HEK293 (cell line): ENCODE results near the gene SLC25A11.

Experiments
- BCL11A ChIP-seq: fragments of 450-650 bp; formaldehyde crosslinking; IDR thresholded peaks from 2 replicates; pipeline ENCODE4 v1.5.1; 2016; ENCODE audit warnings: low read depth, missing biosample characterization, missing genetic modification characterization
- EGR2 ChIP-seq: fragments of 450-650 bp; formaldehyde crosslinking; IDR thresholded peaks from 2 replicates; pipeline ENCODE4 v1.5.1; 2016; ENCODE audit warnings: low read depth, missing biosample characterization, missing genetic modification characterization
- GLI4 ChIP-seq: fragments of 450-650 bp; formaldehyde crosslinking; IDR thresholded peaks from 2 replicates; pipeline ENCODE4 v1.5.1; 2016; ENCODE audit warnings: missing biosample characterization, missing genetic modification characterization
- GLIS2 ChIP-seq: fragments of 450-650 bp; formaldehyde crosslinking; IDR thresholded peaks from 2 replicates; pipeline ENCODE4 v1.5.1; 2016; ENCODE audit warnings: missing biosample characterization, missing genetic modification characterization
- OVOL3 ChIP-seq: fragments of 450-650 bp; formaldehyde crosslinking; IDR thresholded peaks from 2 replicates; pipeline ENCODE4 v1.5.1; 2016; ENCODE audit warnings: missing biosample characterization, missing genetic modification characterization
- REPIN1 ChIP-seq: fragments of 450-650 bp; formaldehyde crosslinking; IDR thresholded peaks from 2 replicates; pipeline ENCODE4 v1.5.1; 2017; ENCODE audit warnings: missing biosample characterization, missing genetic modification characterization, low read depth
- SP7 ChIP-seq: fragments of 450-650 bp; formaldehyde crosslinking; IDR thresholded peaks from 2 replicates; pipeline ENCODE4 v1.5.1; 2016; ENCODE audit warnings: missing biosample characterization, missing genetic modification characterization
- ZBTB7A ChIP-seq: fragments of 450-650 bp; formaldehyde crosslinking; IDR thresholded peaks from 2 replicates; pipeline ENCODE4 v1.5.1; 2016; ENCODE audit warnings: low read depth, missing biosample characterization, missing genetic modification characterization
- ZFP69B ChIP-seq: fragments of 450-650 bp; formaldehyde crosslinking; IDR thresholded peaks from 2 replicates; pipeline ENCODE4 v1.5.1; 2016; ENCODE audit warnings: missing biosample characterization, missing genetic modification characterization
- ZNF140 ChIP-seq: fragments of 450-650 bp; formaldehyde crosslinking; IDR thresholded peaks from 2 replicates; pipeline ENCODE4 v1.5.1; 2016; ENCODE audit warnings: missing biosample characterization, missing genetic modification characterization
- ZNF19 ChIP-seq: fragments of 450-650 bp; formaldehyde crosslinking; IDR thresholded peaks from 2 replicates; pipeline ENCODE4; 2016; ENCODE audit warnings: missing biosample characterization, missing genetic modification characterization, low read depth
- ZNF302 ChIP-seq: fragments of 450-650 bp; formaldehyde crosslinking; IDR thresholded peaks from 2 replicates; pipeline ENCODE4 v1.5.1; 2016; ENCODE audit warnings: missing biosample characterization, missing genetic modification characterization, low read depth
- ZNF354C ChIP-seq: fragments of 450-650 bp; formaldehyde crosslinking; IDR thresholded peaks from 2 replicates; pipeline ENCODE4 v1.5.1; 2016; ENCODE audit warnings: missing biosample characterization, missing genetic modification characterization, low read depth, borderline replicate concordance
- ZNF394 ChIP-seq: fragments of 450-650 bp; formaldehyde crosslinking; IDR thresholded peaks from 2 replicates; pipeline ENCODE4 v1.5.1; 2016; ENCODE audit warnings: missing biosample characterization, missing genetic modification characterization, mild to moderate bottlenecking, moderate library complexity, borderline replicate concordance
- ZNF501 ChIP-seq: fragments of 450-650 bp; formaldehyde crosslinking; IDR thresholded peaks from 2 replicates; pipeline ENCODE4 v1.5.1; 2016; ENCODE audit warnings: missing biosample characterization, missing genetic modification characterization
- ZNF510 ChIP-seq: fragments of 450-650 bp; formaldehyde crosslinking; IDR thresholded peaks from 2 replicates; pipeline ENCODE4 v1.5.1; 2018; ENCODE audit warnings: mild to moderate bottlenecking, missing genetic modification characterization, missing biosample characterization; ENCODE audit not compliant: insufficient replicate concordance
- ZNF514 ChIP-seq: fragments of 450-650 bp; formaldehyde crosslinking; IDR thresholded peaks from 2 replicates; pipeline ENCODE4 v1.5.1; 2016; ENCODE audit warnings: missing biosample characterization, missing genetic modification characterization
- ZNF558 ChIP-seq: fragments of 450-650 bp; formaldehyde crosslinking; IDR thresholded peaks from 2 replicates; pipeline ENCODE4 v1.5.1; 2016; ENCODE audit warnings: missing biosample characterization, missing genetic modification characterization
- ZNF561 ChIP-seq: fragments of 450-650 bp; IDR thresholded peaks from 2 replicates; pipeline ENCODE4 v1.5.1; 2018; ENCODE audit warnings: missing biosample characterization, missing genetic modification characterization, borderline replicate concordance
- ZNF660 ChIP-seq: fragments of 450-650 bp; IDR thresholded peaks from 2 replicates; pipeline ENCODE4 v1.5.1; 2018; ENCODE audit warnings: missing biosample characterization, mild to moderate bottlenecking, missing genetic modification characterization
- ZNF707 ChIP-seq: fragments of 450-650 bp; formaldehyde crosslinking; IDR thresholded peaks from 2 replicates; pipeline ENCODE4 v1.5.1; 2016; ENCODE audit warnings: missing biosample characterization, missing genetic modification characterization
- TF ChIP-seq, protein P1 (sequence below): fragments of 450-650 bp; formaldehyde crosslinking; IDR thresholded peaks from 2 replicates; pipeline ENCODE4 v1.5.1; 2016; ENCODE audit warnings: missing biosample characterization, missing genetic modification characterization
- TF ChIP-seq, protein P2 (sequence below): fragments of 450-650 bp; formaldehyde crosslinking; IDR thresholded peaks from 2 replicates; pipeline ENCODE4 v1.5.1; 2016; ENCODE audit warnings: missing biosample characterization, missing genetic modification characterization
- TF ChIP-seq, protein P3 (sequence below): fragments of 450-650 bp; formaldehyde crosslinking; IDR thresholded peaks from 2 replicates; pipeline ENCODE4 v1.5.1; 2016; ENCODE audit warnings: missing biosample characterization, missing genetic modification characterization
- TF ChIP-seq, protein P4 (sequence below): fragments of 450-650 bp; formaldehyde crosslinking; IDR thresholded peaks from 2 replicates; pipeline ENCODE4 v1.5.1; 2016; ENCODE audit warnings: missing biosample characterization, missing genetic modification characterization, borderline replicate concordance
- TF ChIP-seq, protein P5 (sequence below): IDR thresholded peaks from 2 replicates; pipeline ENCODE4 v1.6.1; 2011; ENCODE audit warnings: mild to moderate bottlenecking, low read depth, low read length, borderline replicate concordance
- TF ChIP-seq, protein P6 (sequence below): fragments of 450-650 bp; formaldehyde crosslinking; IDR thresholded peaks from 2 replicates; pipeline ENCODE4 v1.5.1; 2017; ENCODE audit warnings: missing biosample characterization, missing genetic modification characterization

SLC25A11 gene

DNA sequence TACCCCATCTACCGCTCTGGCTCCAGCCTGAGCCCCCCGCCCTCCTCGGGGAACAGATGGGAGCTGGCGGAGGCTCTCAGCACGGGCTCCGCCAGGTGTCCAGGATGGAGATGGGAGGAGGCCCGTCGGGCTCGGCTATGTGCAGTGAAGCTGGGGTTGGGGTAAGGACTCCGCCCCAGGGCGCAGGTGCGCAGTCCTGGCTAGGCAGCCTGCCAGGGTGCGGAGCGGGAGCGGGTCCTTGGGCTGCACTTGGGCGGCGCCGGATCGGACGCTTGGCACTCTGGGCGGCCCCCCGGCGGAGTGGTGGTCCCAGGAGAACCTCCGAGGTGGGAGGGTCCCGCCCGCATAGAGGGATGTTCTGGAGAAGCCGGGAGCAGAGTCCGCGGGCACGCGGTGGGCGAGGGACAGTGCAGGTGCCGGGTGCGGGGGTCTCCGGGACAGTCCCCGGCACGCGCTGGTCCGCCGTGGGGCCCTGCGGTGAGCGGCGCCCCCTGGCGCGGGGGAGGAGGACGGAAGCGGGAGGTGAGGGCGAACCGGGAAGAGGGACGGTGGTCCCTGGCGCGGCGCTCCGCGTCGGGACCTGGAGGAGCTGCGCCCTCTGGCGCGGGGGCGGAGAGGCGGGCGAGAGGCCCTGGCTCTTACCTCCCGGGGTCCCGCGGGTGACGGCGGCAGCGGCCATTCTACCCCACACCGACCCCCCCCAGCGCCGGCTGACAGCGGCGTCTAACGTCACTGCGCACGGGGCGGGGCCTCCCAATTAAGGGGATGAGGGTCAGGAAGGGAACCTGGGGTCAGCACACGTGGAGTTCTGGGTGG is 47.3 kb upstream of the SLC25A11 start, which contains the start of gene CAMTA2 (continued):
- TF ChIP-seq ZNF660 (tag by site-specific recombination) (peak; percentile 87), ZNF302 (tag by site-specific recombination) (no peak), GLI4 (0 out of 2 replicates have a peak, but pooled peaks have one; percentile 43), EGR2 (peak; percentile 80), ZNF561 (peak; percentile 94; the same call in 1 of the 2 replicates), ZFP69B (tag by site-specific recombination) (peak; percentile 81), SP7 (peak; percentile 78), ZNF354C (tag by site-specific recombination) (no peak), OVOL3 (tag by site-specific recombination) (peak; percentile 24; the same call in 1 of the 2 replicates), BCL11A (tag by site-specific recombination) (0 out of 2 replicates have a peak, but pooled peaks have one; percentile 64), ZNF558 (no peak), ZNF19 (no peak), ZNF394 (tag by site-specific recombination) (peak; percentile 48), ZNF510 (tag by site-specific recombination) (no peak), ZNF707 (tag by site-specific recombination) (no peak), ZNF514 (no peak), ZNF501 (tag by site-specific recombination) (peak; percentile 93), ZNF140 (tag by site-specific recombination) (no peak), ZBTB7A (tag by site-specific recombination) (peak; percentile 50; the same call in 1 of the 2 replicates), GLIS2 (peak; percentile 100), REPIN1 (tag by site-specific recombination) (peak; percentile 85)
- TF ChIP-seq, protein P1, sequence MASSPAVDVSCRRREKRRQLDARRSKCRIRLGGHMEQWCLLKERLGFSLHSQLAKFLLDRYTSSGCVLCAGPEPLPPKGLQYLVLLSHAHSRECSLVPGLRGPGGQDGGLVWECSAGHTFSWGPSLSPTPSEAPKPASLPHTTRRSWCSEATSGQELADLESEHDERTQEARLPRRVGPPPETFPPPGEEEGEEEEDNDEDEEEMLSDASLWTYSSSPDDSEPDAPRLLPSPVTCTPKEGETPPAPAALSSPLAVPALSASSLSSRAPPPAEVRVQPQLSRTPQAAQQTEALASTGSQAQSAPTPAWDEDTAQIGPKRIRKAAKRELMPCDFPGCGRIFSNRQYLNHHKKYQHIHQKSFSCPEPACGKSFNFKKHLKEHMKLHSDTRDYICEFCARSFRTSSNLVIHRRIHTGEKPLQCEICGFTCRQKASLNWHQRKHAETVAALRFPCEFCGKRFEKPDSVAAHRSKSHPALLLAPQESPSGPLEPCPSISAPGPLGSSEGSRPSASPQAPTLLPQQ (tag by site-specific recombination), result peak; percentile 94
- TF ChIP-seq, protein P2, sequence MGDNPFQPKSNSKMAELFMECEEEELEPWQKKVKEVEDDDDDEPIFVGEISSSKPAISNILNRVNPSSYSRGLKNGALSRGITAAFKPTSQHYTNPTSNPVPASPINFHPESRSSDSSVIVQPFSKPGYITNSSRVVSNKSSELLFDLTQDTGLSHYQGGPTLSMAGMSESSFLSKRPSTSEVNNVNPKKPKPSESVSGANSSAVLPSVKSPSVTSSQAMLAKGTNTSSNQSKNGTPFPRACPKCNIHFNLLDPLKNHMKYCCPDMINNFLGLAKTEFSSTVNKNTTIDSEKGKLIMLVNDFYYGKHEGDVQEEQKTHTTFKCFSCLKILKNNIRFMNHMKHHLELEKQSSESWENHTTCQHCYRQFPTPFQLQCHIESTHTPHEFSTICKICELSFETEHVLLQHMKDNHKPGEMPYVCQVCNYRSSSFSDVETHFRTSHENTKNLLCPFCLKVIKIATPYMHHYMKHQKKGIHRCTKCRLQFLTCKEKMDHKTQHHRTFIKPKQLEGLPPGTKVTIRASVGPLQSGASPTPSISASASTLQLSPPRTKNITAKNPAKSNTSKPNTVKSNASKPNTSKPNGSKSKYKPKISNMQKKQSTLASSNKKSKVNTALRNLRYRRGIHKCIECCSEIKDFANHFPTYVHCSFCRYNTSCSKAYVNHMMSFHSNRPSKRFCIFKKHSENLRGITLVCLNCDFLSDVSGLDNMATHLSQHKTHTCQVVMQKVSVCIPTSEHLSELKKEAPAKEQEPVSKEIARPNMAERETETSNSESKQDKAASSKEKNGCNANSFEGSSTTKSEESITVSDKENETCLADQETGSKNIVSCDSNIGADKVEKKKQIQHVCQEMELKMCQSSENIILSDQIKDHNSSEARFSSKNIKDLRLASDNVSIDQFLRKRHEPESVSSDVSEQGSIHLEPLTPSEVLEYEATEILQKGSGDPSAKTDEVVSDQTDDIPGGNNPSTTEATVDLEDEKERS (tag by site-specific recombination), result no peak
- TF ChIP-seq, protein P3, sequence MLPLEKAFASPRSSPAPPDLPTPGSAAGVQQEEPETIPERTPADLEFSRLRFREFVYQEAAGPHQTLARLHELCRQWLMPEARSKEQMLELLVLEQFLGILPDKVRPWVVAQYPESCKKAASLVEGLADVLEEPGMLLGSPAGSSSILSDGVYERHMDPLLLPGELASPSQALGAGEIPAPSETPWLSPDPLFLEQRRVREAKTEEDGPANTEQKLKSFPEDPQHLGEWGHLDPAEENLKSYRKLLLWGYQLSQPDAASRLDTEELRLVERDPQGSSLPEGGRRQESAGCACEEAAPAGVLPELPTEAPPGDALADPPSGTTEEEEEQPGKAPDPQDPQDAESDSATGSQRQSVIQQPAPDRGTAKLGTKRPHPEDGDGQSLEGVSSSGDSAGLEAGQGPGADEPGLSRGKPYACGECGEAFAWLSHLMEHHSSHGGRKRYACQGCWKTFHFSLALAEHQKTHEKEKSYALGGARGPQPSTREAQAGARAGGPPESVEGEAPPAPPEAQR (tag by site-specific recombination), result 0 out of 2 replicates have a peak, but pooled peaks have one; percentile 60
- TF ChIP-seq, protein P4, sequence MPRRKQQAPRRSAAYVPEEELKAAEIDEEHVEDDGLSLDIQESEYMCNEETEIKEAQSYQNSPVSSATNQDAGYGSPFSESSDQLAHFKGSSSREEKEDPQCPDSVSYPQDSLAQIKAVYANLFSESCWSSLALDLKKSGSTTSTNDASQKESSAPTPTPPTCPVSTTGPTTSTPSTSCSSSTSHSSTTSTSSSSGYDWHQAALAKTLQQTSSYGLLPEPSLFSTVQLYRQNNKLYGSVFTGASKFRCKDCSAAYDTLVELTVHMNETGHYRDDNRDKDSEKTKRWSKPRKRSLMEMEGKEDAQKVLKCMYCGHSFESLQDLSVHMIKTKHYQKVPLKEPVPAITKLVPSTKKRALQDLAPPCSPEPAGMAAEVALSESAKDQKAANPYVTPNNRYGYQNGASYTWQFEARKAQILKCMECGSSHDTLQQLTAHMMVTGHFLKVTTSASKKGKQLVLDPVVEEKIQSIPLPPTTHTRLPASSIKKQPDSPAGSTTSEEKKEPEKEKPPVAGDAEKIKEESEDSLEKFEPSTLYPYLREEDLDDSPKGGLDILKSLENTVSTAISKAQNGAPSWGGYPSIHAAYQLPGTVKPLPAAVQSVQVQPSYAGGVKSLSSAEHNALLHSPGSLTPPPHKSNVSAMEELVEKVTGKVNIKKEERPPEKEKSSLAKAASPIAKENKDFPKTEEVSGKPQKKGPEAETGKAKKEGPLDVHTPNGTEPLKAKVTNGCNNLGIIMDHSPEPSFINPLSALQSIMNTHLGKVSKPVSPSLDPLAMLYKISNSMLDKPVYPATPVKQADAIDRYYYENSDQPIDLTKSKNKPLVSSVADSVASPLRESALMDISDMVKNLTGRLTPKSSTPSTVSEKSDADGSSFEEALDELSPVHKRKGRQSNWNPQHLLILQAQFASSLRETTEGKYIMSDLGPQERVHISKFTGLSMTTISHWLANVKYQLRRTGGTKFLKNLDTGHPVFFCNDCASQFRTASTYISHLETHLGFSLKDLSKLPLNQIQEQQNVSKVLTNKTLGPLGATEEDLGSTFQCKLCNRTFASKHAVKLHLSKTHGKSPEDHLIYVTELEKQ, result no peak; the same call in 1 of the 2 replicates
- TF ChIP-seq, protein P5, sequence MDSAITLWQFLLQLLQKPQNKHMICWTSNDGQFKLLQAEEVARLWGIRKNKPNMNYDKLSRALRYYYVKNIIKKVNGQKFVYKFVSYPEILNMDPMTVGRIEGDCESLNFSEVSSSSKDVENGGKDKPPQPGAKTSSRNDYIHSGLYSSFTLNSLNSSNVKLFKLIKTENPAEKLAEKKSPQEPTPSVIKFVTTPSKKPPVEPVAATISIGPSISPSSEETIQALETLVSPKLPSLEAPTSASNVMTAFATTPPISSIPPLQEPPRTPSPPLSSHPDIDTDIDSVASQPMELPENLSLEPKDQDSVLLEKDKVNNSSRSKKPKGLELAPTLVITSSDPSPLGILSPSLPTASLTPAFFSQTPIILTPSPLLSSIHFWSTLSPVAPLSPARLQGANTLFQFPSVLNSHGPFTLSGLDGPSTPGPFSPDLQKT, result no peak
- TF ChIP-seq, protein P6, sequence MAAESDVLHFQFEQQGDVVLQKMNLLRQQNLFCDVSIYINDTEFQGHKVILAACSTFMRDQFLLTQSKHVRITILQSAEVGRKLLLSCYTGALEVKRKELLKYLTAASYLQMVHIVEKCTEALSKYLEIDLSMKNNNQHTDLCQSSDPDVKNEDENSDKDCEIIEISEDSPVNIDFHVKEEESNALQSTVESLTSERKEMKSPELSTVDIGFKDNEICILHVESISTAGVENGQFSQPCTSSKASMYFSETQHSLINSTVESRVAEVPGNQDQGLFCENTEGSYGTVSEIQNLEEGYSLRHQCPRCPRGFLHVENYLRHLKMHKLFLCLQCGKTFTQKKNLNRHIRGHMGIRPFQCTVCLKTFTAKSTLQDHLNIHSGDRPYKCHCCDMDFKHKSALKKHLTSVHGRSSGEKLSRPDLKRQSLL (tag by site-specific recombination), result no peak
